Peyer's patch (tissue), 4 donors: ENCODE data around the gene MYADM.

Experiments
- POLR2A ChIP-seq, 2 donors: fragments of 450-650 bp; IDR thresholded peaks; one replicate each; pipeline ENCODE4 v1.5.1; 2017; ENCODE audit warnings: antibody characterized with exemption in 2 of 2, mild to moderate bottlenecking in 2 of 2, moderate library complexity in 2 of 2
- TF ChIP-seq, protein P1 (sequence below), 6 experiments: fragments of 450-650 bp in 4 of 6; fragments of 200-600 bp in 2 of 6; sonication (generic) in 1 of 6; IDR thresholded peaks; one replicate each; pipeline ENCODE4 v1.5.1; 2017 to 2019; ENCODE audit warnings: antibody characterized with exemption in 6 of 6, mild to moderate bottlenecking in 3 of 6, moderate library complexity in 1 of 6

GRCh38 chr19:53853707-53854106 is 14.0 kb upstream of the MYADM start:
- TF ChIP-seq, protein P1, sequence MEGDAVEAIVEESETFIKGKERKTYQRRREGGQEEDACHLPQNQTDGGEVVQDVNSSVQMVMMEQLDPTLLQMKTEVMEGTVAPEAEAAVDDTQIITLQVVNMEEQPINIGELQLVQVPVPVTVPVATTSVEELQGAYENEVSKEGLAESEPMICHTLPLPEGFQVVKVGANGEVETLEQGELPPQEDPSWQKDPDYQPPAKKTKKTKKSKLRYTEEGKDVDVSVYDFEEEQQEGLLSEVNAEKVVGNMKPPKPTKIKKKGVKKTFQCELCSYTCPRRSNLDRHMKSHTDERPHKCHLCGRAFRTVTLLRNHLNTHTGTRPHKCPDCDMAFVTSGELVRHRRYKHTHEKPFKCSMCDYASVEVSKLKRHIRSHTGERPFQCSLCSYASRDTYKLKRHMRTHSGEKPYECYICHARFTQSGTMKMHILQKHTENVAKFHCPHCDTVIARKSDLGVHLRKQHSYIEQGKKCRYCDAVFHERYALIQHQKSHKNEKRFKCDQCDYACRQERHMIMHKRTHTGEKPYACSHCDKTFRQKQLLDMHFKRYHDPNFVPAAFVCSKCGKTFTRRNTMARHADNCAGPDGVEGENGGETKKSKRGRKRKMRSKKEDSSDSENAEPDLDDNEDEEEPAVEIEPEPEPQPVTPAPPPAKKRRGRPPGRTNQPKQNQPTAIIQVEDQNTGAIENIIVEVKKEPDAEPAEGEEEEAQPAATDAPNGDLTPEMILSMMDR (IDR thresholded peaks at IDR 0.05): no peak
- no peak for TF ChIP-seq POLR2A (IDR thresholded peaks at IDR 0.05)
